IMR-90 (cell line): Measurements from ENCODE around the gene LYPD3. TPM values are rescaled to one million over a fixed set of nuclear protein-coding genes. Genes with fewer than 3 reads are reported as not detected.

ENCODE experiments used
- ATAC-seq: fragments of 200-7000 bp; cut with Tn5 transposase; 2 replicates; pipeline ENCODE4 v1.9.1; 2020; ENCODE audit warnings: low read depth, mild to moderate bottlenecking, moderate library complexity
- BruUV-seq: library from RNA; stranded (reverse); fragments of 400-500 nt; replicated peaks from 2 replicates; lab custom pipeline; 2021; lab: Mats Ljungman, UMichigan
- CTCF ChIA-PET: fragments of 300-600 bp; formaldehyde crosslinking; extraction: SDS; loops from one replicate; lab custom pipeline; 2021; ENCODE audit warnings: antibody characterized with exemption; lab: Yijun Ruan, JAX
- POLR2A ChIA-PET: fragments of 300-600 bp; sonication (Branson Sonifier 250); formaldehyde crosslinking; loops from one replicate; lab custom pipeline; 2022; ENCODE audit warnings: antibody characterized with exemption; ENCODE audit not compliant: unreplicated experiment; lab: Charles Lee
- DNase-seq: peaks from one replicate; pipeline ENCODE4 v3.0.0; 2013
- H2AFZ ChIP-seq: replicated peaks from 2 replicates; pipeline ENCODE3; 2013; ENCODE audit warnings: low read length, mild to moderate bottlenecking; ENCODE audit not compliant: poor library complexity
- H2AK5ac ChIP-seq: 2 replicates; pipeline ENCODE4 v1.6.1; 2013; ENCODE audit warnings: low read depth, low read length, inconsistent platforms
- H2AK9ac ChIP-seq: replicated peaks from 2 replicates; pipeline ENCODE3; 2013; ENCODE audit warnings: mild to moderate bottlenecking, low read depth, low read length, moderate library complexity; ENCODE audit not compliant: poor library complexity
- H2BK120ac ChIP-seq: 2 replicates; pipeline ENCODE4 v1.6.1; 2013; ENCODE audit warnings: low read depth, low read length, inconsistent platforms
- H2BK15ac ChIP-seq: 3 replicates; pipeline ENCODE4 v1.6.1; 2013; ENCODE audit warnings: low read depth, low read length, inconsistent platforms
- H2BK20ac ChIP-seq: 2 replicates; pipeline ENCODE4 v1.6.1; 2013; ENCODE audit warnings: low read depth, mild to moderate bottlenecking, inconsistent platforms, low read length, moderate library complexity
- H2BK5ac ChIP-seq: 2 replicates; pipeline ENCODE4 v1.6.1; 2013; ENCODE audit warnings: mild to moderate bottlenecking, low read depth, low read length, inconsistent platforms; ENCODE audit not compliant: poor library complexity, severe bottlenecking
- H3K14ac ChIP-seq: replicated peaks from 2 replicates; pipeline ENCODE4 v1.6.1; 2013; ENCODE audit warnings: low read depth, low read length, inconsistent platforms
- H3K18ac ChIP-seq: 2 replicates; pipeline ENCODE4 v1.6.1; 2013; ENCODE audit warnings: low read depth, low read length, control low read depth
- H3K23ac ChIP-seq: 2 replicates; pipeline ENCODE4 v1.6.1; 2013; ENCODE audit warnings: low read depth, low read length, inconsistent platforms
- H3K27ac ChIP-seq: 2 replicates; pipeline ENCODE4 v1.5.1; 2013; ENCODE audit warnings: mild to moderate bottlenecking, control low read depth, low read length; ENCODE audit not compliant: insufficient read depth
- H3K27me3 ChIP-seq: 2 replicates; pipeline ENCODE4 v1.6.1; 2013; ENCODE audit warnings: low read length; ENCODE audit not compliant: control insufficient read depth, insufficient read depth
- H3K36me3 ChIP-seq: 2 replicates; pipeline ENCODE4 v1.6.1; 2013; ENCODE audit warnings: low read length, mixed read lengths; ENCODE audit not compliant: control insufficient read depth, insufficient read depth
- H3K4ac ChIP-seq: 2 replicates; pipeline ENCODE4 v1.6.1; 2013; ENCODE audit warnings: low read depth, low read length, inconsistent platforms
- H3K4me1 ChIP-seq: 2 replicates; pipeline ENCODE4 v1.6.1; 2013; ENCODE audit warnings: low read length, mixed read lengths; ENCODE audit not compliant: control insufficient read depth, insufficient read depth
- H3K4me2 ChIP-seq: 2 replicates; pipeline ENCODE4 v1.6.1; 2013; ENCODE audit warnings: low read depth, mild to moderate bottlenecking, control low read depth, low read length, moderate library complexity
- H3K4me3 ChIP-seq: 2 replicates; pipeline ENCODE4 v1.5.1; 2013; ENCODE audit warnings: low read depth, mild to moderate bottlenecking, control low read depth, low read length, moderate library complexity; ENCODE audit not compliant: insufficient read depth
- H3K56ac ChIP-seq: 2 replicates; pipeline ENCODE4 v1.6.1; 2013; ENCODE audit warnings: low read length, inconsistent platforms; ENCODE audit not compliant: insufficient read depth; ENCODE audit errors: extremely low read depth
- H3K79me1 ChIP-seq, 2 experiments: 2 replicates each; pipeline ENCODE4 v1.6.1; 2013; ENCODE audit warnings: low read length in 2 of 2, inconsistent platforms in 1 of 2, low read depth in 1 of 2
- H3K9ac ChIP-seq: 2 replicates; pipeline ENCODE4 v1.6.1; 2013; ENCODE audit warnings: low read depth, low read length, control low read depth
- H3K9me1 ChIP-seq: 2 replicates; pipeline ENCODE4 v1.6.1; 2013; ENCODE audit warnings: low read length, inconsistent platforms; ENCODE audit not compliant: insufficient read depth
- H3K9me3 ChIP-seq: 2 replicates; pipeline ENCODE4 v1.6.1; 2013; ENCODE audit warnings: low read length; ENCODE audit not compliant: control insufficient read depth, insufficient read depth
- H4K20me1 ChIP-seq: 2 replicates; pipeline ENCODE4 v1.6.1; 2013; ENCODE audit warnings: low read length, inconsistent platforms; ENCODE audit not compliant: insufficient read depth
- H4K5ac ChIP-seq: 2 replicates; pipeline ENCODE4 v1.6.1; 2013; ENCODE audit warnings: mild to moderate bottlenecking, low read depth, low read length, control low read depth
- H4K8ac ChIP-seq, 2 experiments: 2 replicates each; pipeline ENCODE4 v1.6.1; 2013; ENCODE audit warnings: low read depth in 2 of 2, low read length in 2 of 2, control low read depth in 1 of 2, inconsistent platforms in 1 of 2
- H4K91ac ChIP-seq: 2 replicates; pipeline ENCODE4 v1.6.1; 2013; ENCODE audit warnings: low read depth, low read length, inconsistent platforms; ENCODE audit not compliant: insufficient read depth
- CEBPB ChIP-seq: IDR thresholded peaks from 2 replicates; pipeline ENCODE4 v1.6.1; 2012; ENCODE audit warnings: low read depth, low read length, improper control_type of control experiment
- CHD1 ChIP-seq: IDR thresholded peaks from 2 replicates; pipeline ENCODE4 v1.6.1; 2012; ENCODE audit warnings: low read depth, low read length, improper control_type of control experiment
- ELK1 ChIP-seq: fragments of 150-350 bp; IDR thresholded peaks from 2 replicates; pipeline ENCODE4 v1.6.1; 2016; ENCODE audit warnings: low read depth, mild to moderate bottlenecking, low read length, moderate library complexity, borderline replicate concordance
- FOS ChIP-seq: fragments of 150-350 bp; IDR thresholded peaks from 2 replicates; pipeline ENCODE4 v1.6.1; 2016; ENCODE audit warnings: low read depth, low read length
- MAFK ChIP-seq: IDR thresholded peaks from 2 replicates; pipeline ENCODE4 v1.6.1; 2012; ENCODE audit warnings: low read depth, low read length, improper control_type of control experiment
- MAZ ChIP-seq: IDR thresholded peaks from 2 replicates; pipeline ENCODE4 v1.6.1; 2012; ENCODE audit warnings: low read depth, mild to moderate bottlenecking, low read length, improper control_type of control experiment, moderate library complexity, borderline replicate concordance
- USF2 ChIP-seq: fragments of 150-350 bp; IDR thresholded peaks from 2 replicates; pipeline ENCODE4 v1.6.1; 2017; ENCODE audit warnings: mild to moderate bottlenecking, antibody characterized with exemption, low read length, low read depth
- WGBS, 2 experiments: methylation state at CpG; one replicate each; pipeline versions ENCODE4 v1.1.5 to v1.1.7; 2013; ENCODE audit warnings: missing lambda C conversion rate in 2 of 2; ENCODE audit not compliant: insufficient read length in 1 of 2; ENCODE audit errors: extremely low coverage in 2 of 2; 5-methylcytosine and 5-hydroxymethylcytosine counted together
- dilution Hi-C: fragments of 300-500 bp; cut with HindIII; formaldehyde crosslinking; loops from one replicate; pipeline ENCODE4 v1.14.3; 2018; ENCODE audit warnings: low sequenced_read_pairs; ENCODE audit not compliant: unreplicated experiment
- in situ Hi-C: fragments of 300-500 bp; cut with MboI; formaldehyde crosslinking; loops from 3 replicates; pipeline ENCODE4 v1.14.3; 2019; ENCODE audit warnings: low sequenced_read_pairs, inconsistent platforms, mixed read lengths
- intact Hi-C: fragments of 100-400 bp; cut with micrococcal nuclease; formaldehyde crosslinking; loops from 2 replicates; pipeline ENCODE4 v1.10.0; 2022
- polyA plus RNA-seq, 3 experiments: library from polyadenylated mRNA; depleted of rRNA; stranded (reverse); fragments of >200 nt; gene quantifications; 2 replicates each; pipeline ENCODE4 v1.2.3, GENCODE V29; 2012; ENCODE audit warnings: low replicate concordance in 1 of 3
- total RNA-seq: library from RNA; depleted of rRNA; stranded (reverse); fragments of >200 nt; gene quantifications from 2 replicates; pipeline ENCODE4 v1.2.3, GENCODE V29; 2012

LYPD3 gene
- total and polyA plus RNA-seq, 2 of the 4 experiments (the other 2 are of a cell fraction): 0.18 to 1.1 TPM

- Histone ChIP-seq H3K14ac (no peak overlapping the region), H4K20me1 (no peaks in the 10 kb centered on the region), H2AK5ac (no peak overlapping the region), H2AFZ (no peak overlapping the region), H2BK15ac (no peak overlapping the region), H3K79me1 (no peaks in the 10 kb centered on the region), H3K4me1 (no peaks in the 10 kb centered on the region), H4K5ac (no peak overlapping the region), H3K36me3 (no peaks in the 10 kb centered on the region), H3K56ac (no peak overlapping the region), H3K9me3 (no peaks in the 10 kb centered on the region), H4K91ac (no peak overlapping the region), H3K27ac (no peak overlapping the region), H3K18ac (no peak overlapping the region), H2BK120ac (no peak overlapping the region), H2BK20ac (no peak overlapping the region), H3K4me2 (no peak overlapping the region), H3K9me1 (no peaks in the 10 kb centered on the region), H3K4ac (no peak overlapping the region), H3K27me3 (0 out of 2 replicates have a peak, but pooled peaks cover 1% of the 10 kb centered on the region), H3K23ac (no peak overlapping the region), H3K9ac (no peak overlapping the region), H4K8ac (no peak overlapping the region), H2BK5ac (no peak overlapping the region), H2AK9ac (no peak overlapping the region), H3K4me3 (no peak overlapping the region)
- WGBS, 2 experiments: no CpG with 5 or more reads among the region's 9 CpGs
- ChIA-PET POLR2A (no interaction called here), CTCF (no interaction called here)
- ATAC-seq: no peak
- TF ChIP-seq CEBPB: no peak
- TF ChIP-seq MAFK: no peak
- TF ChIP-seq USF2: no peak
- no peak for TF ChIP-seq MAZ
- no peak for TF ChIP-seq FOS
- TF ChIP-seq ELK1: no peak
- no peak for TF ChIP-seq CHD1
- intact Hi-C loops (loop anchor here (5.0 kb wide), 1 partner anchor 221 kb away; no protein-coding TSS in a partner anchor), dilution Hi-C loops (no loop called here), in situ Hi-C loops (no loop called here)
- DNase-seq: no peak
- no TSS peak for BruUV-seq
Measured at GRCh38 chr19:43430976-43431375, 34.4 kb downstream of the LYPD3 start.
